Measurements from ENCODE around the gene XPO1. TPM values are rescaled to one million over a fixed set of nuclear protein-coding genes. Genes with fewer than 3 reads are reported as not detected.

XPO1 gene
- total RNA-seq, 5 donors from 2014 or later (not counting 1 experiment from before 2014, with no cell fraction given), result 116 to 142 (median 130) TPM

DNA sequence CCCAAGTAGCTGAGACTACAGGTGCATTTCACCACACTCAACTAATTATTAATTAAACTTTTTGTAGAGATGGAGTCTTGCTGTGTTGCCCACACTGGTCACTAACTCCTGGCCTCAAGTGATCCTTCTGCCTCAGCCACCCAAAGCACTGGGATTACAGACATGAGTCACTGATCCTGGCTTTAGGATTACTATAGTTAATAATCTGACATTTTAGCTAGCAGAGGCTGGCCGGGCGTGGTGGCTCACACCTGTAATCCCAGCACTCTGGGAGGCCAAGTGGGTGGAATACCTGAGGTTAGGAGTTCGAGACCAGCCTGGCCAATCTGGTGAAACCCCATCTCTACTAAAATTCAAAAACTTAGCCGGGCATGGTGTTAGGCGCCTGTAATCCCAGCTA lies 106.8 kb downstream of the XPO1 start:
- Histone ChIP-seq H3K36me3 (ENCODE audit: control insufficient read depth in 2 of 2, extremely low read depth in 1 of 2, insufficient read depth in 1 of 2, low read length in 1 of 2) (peaks cover 0 to 4% of the 10 kb centered on the region in 2 donors), H3K27me3 (replicated peaks in 1 of 2; ENCODE audit: control insufficient read depth in 2 of 2, extremely low read depth in 1 of 2, insufficient read depth in 2 of 2, low read length in 1 of 2) (no peaks in the 10 kb centered on the region), H3K27ac (ENCODE audit: low read length) (no peak overlapping the region), H3K4me3 (ENCODE audit: control insufficient read depth in 1 of 2, extremely low read depth in 1 of 2, low read length in 1 of 2) (no peak overlapping the region), H3K9me3 (no peaks in the 10 kb centered on the region), H3K4me1 (ENCODE audit: control insufficient read depth in 1 of 2, extremely low read depth in 1 of 2, insufficient read depth in 2 of 2, low read length in 2 of 2) (peaks cover 2 to 32% of the 10 kb centered on the region in 2 experiments)
- no peak for DNase-seq
- POLR2A ChIA-PET, result no interaction called here
- Mint-ChIP-seq H3K4me3 (no peak overlapping the region), H3K9me3 (peaks cover 0 to 3% (median 0%) of the 10 kb centered on the region in 3 donors), H3K27me3 (no peaks in the 10 kb centered on the region), H3K4me1 (peaks cover 56 to 69% (median 58%) of the 10 kb centered on the region in 3 donors), H3K36me3 (peaks cover 8% of the 10 kb centered on the region), H3K27ac (no peak overlapping the region)
- ATAC-seq (replicated peaks in 1 of 4), result no peak
- WGBS (ENCODE audit: insufficient coverage), result 92% methylated on average over 2 of the region's 5 CpGs
- CTCF ChIA-PET, result interaction anchor here in 1 of 2 donors (0.6 to 0.7 kb wide), 2 partner anchors 12 to 42 kb away, joined by 4 to 5 read pairs; no protein-coding TSS in a partner anchor

Other genes with a start within 250 kb of the XPO1 start
- 100 to 1,000 TPM; 118 to 193 (median 132) TPM for gene USP34, start 67.3 kb downstream of the XPO1 start, total RNA-seq